Cardiac fibroblast (primary cell): ENCODE results near the gene ARRDC3.

Experiments
- DNase-seq, 2 donors: peaks; one replicate each; pipeline versions ENCODE4 v3.0.0 to v3.0.0-alpha.2; 2010; ENCODE audit warnings: low read depth in 2 of 2
- H3K4me3 ChIP-seq, 2 donors: replicated peaks in 1 of 2; 1 replicate in 1 of 2; 2 replicates in 1 of 2; pipeline ENCODE4 v1.5.1; 2011; ENCODE audit warnings: low read depth in 2 of 2, low read length in 2 of 2, mild to moderate bottlenecking in 2 of 2, moderate library complexity in 1 of 2
- TF ChIP-seq, protein P1 (sequence below): IDR thresholded peaks from one replicate; pipeline ENCODE4 v1.5.1; 2011; ENCODE audit warnings: low read depth, mild to moderate bottlenecking, low read length, inconsistent platforms

Gene ARRDC3

DNA sequence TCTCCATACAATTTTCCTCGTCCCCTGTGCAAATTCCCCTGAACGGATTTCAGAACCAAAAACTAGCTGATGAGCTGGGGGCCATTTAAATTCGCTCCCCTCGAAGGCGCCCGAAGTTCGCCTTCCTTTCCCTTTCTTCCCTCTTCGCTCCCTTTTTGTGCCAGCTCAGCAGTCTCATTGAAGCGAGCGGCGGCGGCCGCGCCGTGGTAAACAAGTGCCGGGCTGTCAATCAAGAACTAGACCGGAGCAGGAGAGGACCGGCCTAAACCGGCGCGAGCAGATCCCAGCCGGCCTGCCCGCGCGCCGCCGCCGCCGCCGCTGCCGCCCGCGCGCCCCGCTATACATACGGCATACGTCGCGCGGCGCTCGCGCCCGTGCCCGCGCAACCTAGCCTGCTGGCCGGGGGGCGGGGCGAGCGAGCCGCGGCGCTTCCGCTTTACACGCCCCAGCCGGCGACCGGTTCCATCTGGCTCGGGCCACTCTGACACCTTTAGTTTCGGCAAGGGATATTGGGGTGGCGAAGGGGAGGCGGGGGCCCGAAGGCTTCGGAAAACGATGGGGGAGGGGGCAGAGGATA is 3.1 kb downstream of the ARRDC3 start:
- TF ChIP-seq, protein P1, sequence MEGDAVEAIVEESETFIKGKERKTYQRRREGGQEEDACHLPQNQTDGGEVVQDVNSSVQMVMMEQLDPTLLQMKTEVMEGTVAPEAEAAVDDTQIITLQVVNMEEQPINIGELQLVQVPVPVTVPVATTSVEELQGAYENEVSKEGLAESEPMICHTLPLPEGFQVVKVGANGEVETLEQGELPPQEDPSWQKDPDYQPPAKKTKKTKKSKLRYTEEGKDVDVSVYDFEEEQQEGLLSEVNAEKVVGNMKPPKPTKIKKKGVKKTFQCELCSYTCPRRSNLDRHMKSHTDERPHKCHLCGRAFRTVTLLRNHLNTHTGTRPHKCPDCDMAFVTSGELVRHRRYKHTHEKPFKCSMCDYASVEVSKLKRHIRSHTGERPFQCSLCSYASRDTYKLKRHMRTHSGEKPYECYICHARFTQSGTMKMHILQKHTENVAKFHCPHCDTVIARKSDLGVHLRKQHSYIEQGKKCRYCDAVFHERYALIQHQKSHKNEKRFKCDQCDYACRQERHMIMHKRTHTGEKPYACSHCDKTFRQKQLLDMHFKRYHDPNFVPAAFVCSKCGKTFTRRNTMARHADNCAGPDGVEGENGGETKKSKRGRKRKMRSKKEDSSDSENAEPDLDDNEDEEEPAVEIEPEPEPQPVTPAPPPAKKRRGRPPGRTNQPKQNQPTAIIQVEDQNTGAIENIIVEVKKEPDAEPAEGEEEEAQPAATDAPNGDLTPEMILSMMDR: no peak
- peak overlapping the region; percentile 80 to 84 for H3K4me3 ChIP-seq
- DNase-seq: peak; percentile 93 to 97

DNA sequence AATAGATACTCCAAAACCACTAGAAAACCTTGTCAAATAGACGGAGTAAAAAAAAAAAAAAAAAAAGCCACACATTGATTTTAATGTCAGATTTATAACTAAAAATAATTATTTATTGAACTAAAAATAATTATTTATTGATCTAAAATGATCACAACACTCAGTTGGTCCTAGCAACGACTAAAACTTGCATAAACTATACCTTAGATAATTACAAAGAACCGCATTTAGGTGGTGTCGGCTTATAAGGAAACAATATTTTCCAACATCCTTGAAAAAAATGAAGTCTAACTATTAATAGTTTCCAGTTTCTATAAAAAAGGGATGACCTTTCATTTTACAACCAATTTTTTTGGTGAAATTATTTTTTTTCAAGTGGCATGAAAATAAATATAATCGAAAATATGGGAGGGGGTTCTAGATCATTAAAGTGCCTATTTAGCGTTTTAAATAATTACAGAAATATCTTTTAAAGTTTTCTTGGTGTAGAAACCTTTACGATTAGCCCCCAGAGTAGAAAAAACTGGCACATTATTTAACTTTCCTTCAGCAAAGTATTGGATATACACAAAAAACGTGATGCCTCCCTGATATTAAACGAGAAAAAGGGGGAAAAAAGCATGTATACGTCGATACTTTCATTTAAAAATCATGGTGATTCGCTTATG is 3.7 kb downstream of the ARRDC3 start:
- H3K4me3 ChIP-seq: peak overlapping the region; percentile 59 to 84
- TF ChIP-seq, protein P1: no peak
- no peak for DNase-seq

DNA sequence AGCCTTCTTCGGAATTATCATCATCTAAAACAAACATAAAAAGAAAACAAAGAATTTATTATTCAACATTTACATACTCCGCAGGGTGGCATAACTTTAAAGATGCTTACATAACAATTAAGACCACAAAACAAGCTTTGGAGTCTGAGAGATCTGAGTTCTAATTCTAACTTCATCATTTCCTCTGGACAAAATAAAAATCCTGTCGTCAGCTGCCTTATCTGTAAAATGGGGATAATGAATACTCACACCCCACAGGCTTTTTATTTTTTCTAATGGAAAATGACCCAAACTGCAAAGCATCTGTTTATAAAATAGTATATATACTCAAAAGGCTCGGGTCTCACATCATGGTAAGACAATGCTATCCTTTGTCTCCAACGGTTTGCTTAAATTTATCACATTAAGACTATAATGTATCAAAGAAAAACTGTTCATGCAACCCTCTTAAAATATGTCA is 4.3 kb downstream of the ARRDC3 start:
- peak in 1 of 2 donors; percentile 29 for DNase-seq
- H3K4me3 ChIP-seq: peak overlapping the region; percentile 19 to 84
- TF ChIP-seq, protein P1: no peak

DNA sequence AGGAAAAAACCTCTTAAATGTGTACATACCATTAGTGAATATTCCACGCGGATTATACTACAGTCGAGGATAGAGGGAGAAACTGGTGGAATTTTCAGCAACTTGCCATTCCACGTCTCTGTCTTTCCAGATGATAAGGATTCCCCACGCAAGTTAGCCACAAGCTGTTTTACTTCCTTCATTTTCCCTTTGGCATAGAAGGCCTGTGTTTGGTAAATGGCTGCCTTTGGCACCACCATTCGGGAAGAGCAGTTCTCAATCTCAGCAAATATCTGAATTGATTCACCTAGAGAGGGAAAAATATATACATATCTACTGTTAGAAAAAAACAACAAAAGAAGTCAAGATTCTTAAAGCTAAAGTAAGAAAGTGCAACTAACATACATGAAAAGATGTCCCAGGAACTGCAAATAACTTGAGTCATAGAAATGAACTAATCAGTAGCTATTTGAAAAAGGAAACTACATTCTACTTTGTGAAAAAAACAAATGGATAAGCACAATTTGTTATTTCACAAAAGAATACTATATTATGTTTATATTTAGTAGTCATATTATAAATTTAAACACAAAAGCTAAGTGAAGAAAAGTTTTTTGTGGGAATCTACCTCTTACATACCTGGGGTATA is 8.1 kb downstream of the ARRDC3 start:
- no peak for DNase-seq
- no peak overlapping the region for H3K4me3 ChIP-seq
- TF ChIP-seq, protein P1: no peak

DNA sequence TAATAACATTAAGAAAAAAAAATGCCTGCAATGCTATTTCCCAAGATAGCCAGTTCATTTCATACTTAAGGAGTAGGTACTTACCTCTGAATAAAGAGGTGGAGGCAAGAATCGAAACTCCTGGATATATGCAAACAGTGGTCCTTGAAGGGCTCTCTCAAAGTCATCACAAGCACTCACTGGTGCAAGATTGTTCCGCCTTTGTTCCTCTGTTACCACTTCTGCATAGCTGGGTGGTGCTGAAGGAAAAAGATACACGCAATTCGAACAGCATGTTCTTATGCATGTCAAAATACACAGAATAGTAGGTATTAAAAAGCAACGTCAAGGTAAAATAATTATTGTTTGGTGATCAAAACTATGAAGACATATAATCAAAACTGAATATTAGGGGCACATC is 9.5 kb downstream of the ARRDC3 start:
- no peak overlapping the region for H3K4me3 ChIP-seq
- TF ChIP-seq, protein P1: no peak
- DNase-seq: peak in 1 of 2 donors; percentile 3

DNA sequence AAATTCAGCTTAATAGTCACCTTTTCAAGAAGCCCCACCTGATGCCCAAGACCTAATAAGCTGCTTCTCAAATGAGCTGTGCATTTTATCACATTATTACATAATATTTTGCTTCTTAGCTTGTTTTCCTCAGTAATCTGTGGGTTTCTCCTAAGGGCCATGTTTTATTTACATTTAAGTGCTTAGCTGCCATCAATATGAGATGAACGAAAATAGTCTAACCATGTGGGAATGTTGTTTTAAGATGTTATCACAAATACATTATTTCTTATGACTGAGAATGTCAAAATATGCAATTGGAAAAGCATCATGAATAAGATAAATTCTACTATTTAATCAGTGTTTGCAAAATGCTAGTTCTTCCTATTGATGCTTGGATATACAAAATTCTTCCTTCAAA is 10.1 kb downstream of the ARRDC3 start:
- TF ChIP-seq, protein P1: no peak
- H3K4me3 ChIP-seq: no peak overlapping the region
- DNase-seq: peak in 1 of 2 donors; percentile 3
